Measurements from ENCODE around the gene PHETA1.

PHETA1 gene

DNA sequence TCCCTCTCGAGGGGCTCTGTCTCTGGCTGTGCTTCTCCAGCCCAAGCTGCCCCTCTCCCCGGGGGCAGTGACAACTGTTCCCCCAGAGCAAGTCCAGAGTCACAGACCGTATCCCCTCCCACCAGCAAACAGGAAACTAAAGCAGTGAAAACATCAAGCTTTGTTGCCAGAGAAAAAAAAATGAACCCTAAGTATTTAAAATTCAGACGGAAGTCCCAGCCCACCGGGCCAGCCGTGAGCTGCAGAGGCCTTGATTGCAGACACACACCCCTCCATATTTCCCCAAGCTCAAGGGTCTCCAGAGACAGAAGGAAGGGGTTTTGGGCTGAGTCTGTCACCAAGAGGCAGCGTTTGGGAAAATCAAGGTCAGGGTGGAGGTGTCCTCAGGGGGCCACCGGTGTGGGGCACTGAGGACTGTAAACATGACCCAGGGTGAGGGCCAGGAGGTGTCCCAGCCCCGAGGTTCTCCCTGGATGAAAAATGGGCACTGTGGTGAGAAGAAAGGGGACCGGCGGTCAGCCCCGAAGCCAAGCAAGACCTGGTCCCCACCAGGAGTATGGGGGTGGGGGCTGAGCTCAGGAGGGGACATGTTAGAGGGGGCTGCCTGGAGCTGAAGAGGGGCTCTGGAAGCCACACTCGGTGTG is 7.7 kb downstream of the PHETA1 start:
- Histone ChIP-seq H3K4me3 (ENCODE audit: low read depth, low read length, poor library complexity, severe bottlenecking) (no peak overlapping the region), H3F3A (ENCODE audit: insufficient read depth, low read length) (no peaks in the 10 kb centered on the region), H3K4me2 (ENCODE audit: low read length) (no peak overlapping the region)

DNA sequence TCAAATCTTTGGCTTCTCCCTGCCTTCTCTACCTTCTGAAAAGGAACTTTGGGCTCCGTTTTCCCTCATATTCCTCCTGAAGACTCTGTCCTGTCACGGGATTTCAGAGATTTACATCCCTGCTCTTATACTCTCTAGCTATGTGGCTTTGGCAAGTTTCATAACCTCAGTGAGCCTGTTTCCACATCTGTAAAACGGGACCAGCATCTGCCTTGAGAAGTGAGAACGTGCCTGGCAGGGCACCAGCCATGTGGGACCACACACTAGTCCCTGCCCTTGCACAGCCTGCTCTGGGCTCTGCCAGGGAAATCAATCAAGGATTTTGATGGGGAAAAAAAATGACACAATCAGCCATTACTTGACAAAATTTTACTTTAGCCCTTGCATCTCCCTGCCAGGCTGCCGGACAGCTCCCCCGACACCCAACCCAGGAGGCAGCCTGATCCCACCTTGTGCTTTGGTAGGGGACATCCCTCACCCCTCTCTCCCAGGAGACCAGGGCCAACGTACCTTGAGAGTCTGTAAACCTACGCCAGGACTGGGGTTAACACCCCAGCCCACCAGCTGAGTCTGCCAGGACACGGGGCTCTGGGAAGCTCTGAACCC is 8.5 kb downstream of the PHETA1 start:
- H2AFZ ChIP-seq (ENCODE audit: low read length): no peak overlapping the region
- TF ChIP-seq EZH2 (IDR thresholded peaks at IDR 0.05; ENCODE audit: borderline replicate concordance, low read length): no peak
- TF ChIP-seq, protein P1, sequence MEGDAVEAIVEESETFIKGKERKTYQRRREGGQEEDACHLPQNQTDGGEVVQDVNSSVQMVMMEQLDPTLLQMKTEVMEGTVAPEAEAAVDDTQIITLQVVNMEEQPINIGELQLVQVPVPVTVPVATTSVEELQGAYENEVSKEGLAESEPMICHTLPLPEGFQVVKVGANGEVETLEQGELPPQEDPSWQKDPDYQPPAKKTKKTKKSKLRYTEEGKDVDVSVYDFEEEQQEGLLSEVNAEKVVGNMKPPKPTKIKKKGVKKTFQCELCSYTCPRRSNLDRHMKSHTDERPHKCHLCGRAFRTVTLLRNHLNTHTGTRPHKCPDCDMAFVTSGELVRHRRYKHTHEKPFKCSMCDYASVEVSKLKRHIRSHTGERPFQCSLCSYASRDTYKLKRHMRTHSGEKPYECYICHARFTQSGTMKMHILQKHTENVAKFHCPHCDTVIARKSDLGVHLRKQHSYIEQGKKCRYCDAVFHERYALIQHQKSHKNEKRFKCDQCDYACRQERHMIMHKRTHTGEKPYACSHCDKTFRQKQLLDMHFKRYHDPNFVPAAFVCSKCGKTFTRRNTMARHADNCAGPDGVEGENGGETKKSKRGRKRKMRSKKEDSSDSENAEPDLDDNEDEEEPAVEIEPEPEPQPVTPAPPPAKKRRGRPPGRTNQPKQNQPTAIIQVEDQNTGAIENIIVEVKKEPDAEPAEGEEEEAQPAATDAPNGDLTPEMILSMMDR (IDR thresholded peaks at IDR 0.05; ENCODE audit: low read length): no peak
- no peak overlapping the region for H3K27ac ChIP-seq (ENCODE audit: low read depth, low read length, poor library complexity, severe bottlenecking)
- peaks cover under 1% of the 10 kb centered on the region for H3K4me1 ChIP-seq (ENCODE audit: insufficient read depth, low read length, severe bottlenecking)
- H3K4me3 ChIP-seq (ENCODE audit: low read depth, low read length, poor library complexity, severe bottlenecking): no peak overlapping the region
- H3K9ac ChIP-seq (ENCODE audit: low read length): no peak overlapping the region
- H3K27me3 ChIP-seq (ENCODE audit: insufficient read depth, low read length): no peaks in the 10 kb centered on the region
- H3F3A ChIP-seq (ENCODE audit: insufficient read depth, low read length): no peaks in the 10 kb centered on the region
- H3K36me3 ChIP-seq (ENCODE audit: insufficient read depth, low read length): no peaks in the 10 kb centered on the region
- no peaks in the 10 kb centered on the region for H3K79me2 ChIP-seq (ENCODE audit: insufficient read depth, low read length)
- no peak overlapping the region for H3K4me2 ChIP-seq (ENCODE audit: low read length)
- H3K9me3 ChIP-seq (ENCODE audit: low read length): no peaks in the 10 kb centered on the region
- H4K20me1 ChIP-seq (ENCODE audit: insufficient read depth, low read length): no peaks in the 10 kb centered on the region
- H3K9me2 ChIP-seq (ENCODE audit: low read depth, low read length): no peaks in the 10 kb centered on the region

More for the DNA sequence above, 7.7 kb downstream of the PHETA1 start:
- no peaks in the 10 kb centered on the region for H3K79me2 ChIP-seq (ENCODE audit: insufficient read depth, low read length)
- H4K20me1 ChIP-seq (ENCODE audit: insufficient read depth, low read length): no peaks in the 10 kb centered on the region
- H3K4me1 ChIP-seq (ENCODE audit: insufficient read depth, low read length, severe bottlenecking): no peaks in the 10 kb centered on the region
- H3K27ac ChIP-seq (ENCODE audit: low read depth, low read length, poor library complexity, severe bottlenecking): no peak overlapping the region
- TF ChIP-seq, protein P1 (IDR thresholded peaks at IDR 0.05; ENCODE audit: low read length): no peak
- TF ChIP-seq EZH2 (IDR thresholded peaks at IDR 0.05; ENCODE audit: borderline replicate concordance, low read length): no peak
- no peaks in the 10 kb centered on the region for H3K36me3 ChIP-seq (ENCODE audit: insufficient read depth, low read length)
- no peaks in the 10 kb centered on the region for H3K27me3 ChIP-seq (ENCODE audit: insufficient read depth, low read length)
- no peak overlapping the region for H3K9ac ChIP-seq (ENCODE audit: low read length)
- H2AFZ ChIP-seq (ENCODE audit: low read length): no peak overlapping the region
- H3K9me3 ChIP-seq (ENCODE audit: low read length): no peaks in the 10 kb centered on the region
- H3K9me2 ChIP-seq (ENCODE audit: low read depth, low read length): no peaks in the 10 kb centered on the region

DNA sequence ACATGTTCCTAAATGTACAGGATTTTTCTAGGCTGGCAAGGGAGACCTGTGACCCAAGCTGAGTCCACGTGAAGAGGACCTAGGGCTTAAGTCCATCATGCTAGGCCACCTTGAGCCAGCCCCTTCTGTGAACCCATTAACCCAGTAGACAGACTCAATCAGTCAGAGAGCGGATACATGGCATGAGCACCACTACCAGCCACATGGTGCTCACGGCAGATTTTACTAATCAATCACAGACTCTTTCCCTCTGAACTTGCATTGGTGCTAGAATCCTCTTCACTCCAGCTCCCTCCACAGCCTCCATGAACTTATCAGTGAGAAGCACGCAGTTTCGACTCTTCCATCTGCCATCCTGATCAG is 9.0 kb downstream of the PHETA1 start:
- no peak overlapping the region for H3K4me2 ChIP-seq (ENCODE audit: low read length)

More for the DNA sequence above, 9.0 kb downstream of the PHETA1 start:
- H4K20me1 ChIP-seq (ENCODE audit: insufficient read depth, low read length): no peaks in the 10 kb centered on the region
- peaks cover 4% of the 10 kb centered on the region for H3K4me1 ChIP-seq (ENCODE audit: insufficient read depth, low read length, severe bottlenecking)
- no peaks in the 10 kb centered on the region for H3K79me2 ChIP-seq (ENCODE audit: insufficient read depth, low read length)
- H3K27ac ChIP-seq (ENCODE audit: low read depth, low read length, poor library complexity, severe bottlenecking): no peak overlapping the region
- no peak for TF ChIP-seq EZH2 (IDR thresholded peaks at IDR 0.05; ENCODE audit: borderline replicate concordance, low read length)
- TF ChIP-seq, protein P1 (IDR thresholded peaks at IDR 0.05; ENCODE audit: low read length): no peak
- no peaks in the 10 kb centered on the region for H3K9me2 ChIP-seq (ENCODE audit: low read depth, low read length)
- no peaks in the 10 kb centered on the region for H3K9me3 ChIP-seq (ENCODE audit: low read length)
- H3K27me3 ChIP-seq (ENCODE audit: insufficient read depth, low read length): no peaks in the 10 kb centered on the region
- no peak overlapping the region for H2AFZ ChIP-seq (ENCODE audit: low read length)
- no peaks in the 10 kb centered on the region for H3F3A ChIP-seq (ENCODE audit: insufficient read depth, low read length)
- no peak overlapping the region for H3K9ac ChIP-seq (ENCODE audit: low read length)
- no peaks in the 10 kb centered on the region for H3K36me3 ChIP-seq (ENCODE audit: insufficient read depth, low read length)
- H3K4me3 ChIP-seq (ENCODE audit: low read depth, low read length, poor library complexity, severe bottlenecking): no peak overlapping the region
